ENCODE results near the gene RFFL. TPM values are rescaled to one million over a fixed set of nuclear protein-coding genes. Genes with fewer than 3 reads are reported as not detected.
"Not testable (repeated sequence)": the region's sequence is repeated elsewhere in the genome, so short reads cannot be mapped to it uniquely, and the experiment has no call there.

RFFL gene
- total RNA-seq, 3 donors from 2014 or later = 45.2 to 69.1 (median 64.1) TPM

DNA sequence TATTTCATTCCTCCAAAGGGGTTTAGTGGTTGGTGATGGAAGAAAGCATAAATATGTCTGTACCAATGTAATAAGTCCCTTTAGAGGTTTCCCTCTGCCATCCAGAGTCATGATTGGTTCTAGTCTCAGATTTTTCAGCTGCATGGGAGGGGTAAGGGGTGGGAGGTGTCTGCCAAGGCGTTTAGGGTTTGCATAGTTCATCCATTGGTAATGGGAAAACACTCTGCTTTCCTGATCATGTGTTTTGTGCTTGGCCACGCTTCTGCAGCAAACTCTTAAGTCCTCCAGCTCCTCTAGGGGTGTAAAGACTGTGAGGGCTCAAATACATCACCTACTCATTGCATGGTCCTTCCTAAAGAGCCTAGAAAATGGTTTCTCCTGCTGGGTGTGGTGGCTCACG, 53.4 kb downstream of the RFFL start:
- TF ChIP-seq, protein P1, sequence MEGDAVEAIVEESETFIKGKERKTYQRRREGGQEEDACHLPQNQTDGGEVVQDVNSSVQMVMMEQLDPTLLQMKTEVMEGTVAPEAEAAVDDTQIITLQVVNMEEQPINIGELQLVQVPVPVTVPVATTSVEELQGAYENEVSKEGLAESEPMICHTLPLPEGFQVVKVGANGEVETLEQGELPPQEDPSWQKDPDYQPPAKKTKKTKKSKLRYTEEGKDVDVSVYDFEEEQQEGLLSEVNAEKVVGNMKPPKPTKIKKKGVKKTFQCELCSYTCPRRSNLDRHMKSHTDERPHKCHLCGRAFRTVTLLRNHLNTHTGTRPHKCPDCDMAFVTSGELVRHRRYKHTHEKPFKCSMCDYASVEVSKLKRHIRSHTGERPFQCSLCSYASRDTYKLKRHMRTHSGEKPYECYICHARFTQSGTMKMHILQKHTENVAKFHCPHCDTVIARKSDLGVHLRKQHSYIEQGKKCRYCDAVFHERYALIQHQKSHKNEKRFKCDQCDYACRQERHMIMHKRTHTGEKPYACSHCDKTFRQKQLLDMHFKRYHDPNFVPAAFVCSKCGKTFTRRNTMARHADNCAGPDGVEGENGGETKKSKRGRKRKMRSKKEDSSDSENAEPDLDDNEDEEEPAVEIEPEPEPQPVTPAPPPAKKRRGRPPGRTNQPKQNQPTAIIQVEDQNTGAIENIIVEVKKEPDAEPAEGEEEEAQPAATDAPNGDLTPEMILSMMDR (IDR thresholded peaks at IDR 0.05) = no peak
- no peak for ATAC-seq
- intact Hi-C loops (cut with DNase I, micrococcal nuclease) = no loop called here
- H3K9me3 ChIP-seq = no peaks in the 10 kb centered on the region
- no peak for DNase-seq
- no peaks in the 10 kb centered on the region for H3K4me1 ChIP-seq (ENCODE audit: low read depth)
- H3K36me3 ChIP-seq (ENCODE audit: low read depth) = no peaks in the 10 kb centered on the region
- H3K4me3 ChIP-seq = no peak overlapping the region

DNA sequence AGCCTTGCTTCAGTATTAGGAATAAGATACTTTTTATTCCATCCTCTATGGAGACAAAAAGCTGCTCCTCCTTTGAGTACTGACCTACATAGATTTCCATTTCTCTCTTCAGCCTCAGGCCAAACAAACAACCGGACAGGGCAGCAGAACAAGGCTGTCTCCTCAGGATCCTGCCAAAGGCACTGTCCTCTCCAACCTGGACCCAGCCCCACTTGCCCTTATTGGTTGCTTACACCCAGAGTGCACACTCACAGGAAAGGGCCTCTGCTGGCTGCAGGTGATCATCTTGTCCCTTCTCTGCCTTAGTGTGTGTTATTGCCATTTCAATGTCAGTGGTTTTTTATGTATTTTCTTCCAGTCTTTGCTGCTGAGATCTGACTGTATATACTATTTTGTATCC, 56.5 kb downstream of the RFFL start:
- TF ChIP-seq, protein P1 (IDR thresholded peaks at IDR 0.05) = no peak
- Histone ChIP-seq H3K36me3 (ENCODE audit: low read depth) (no peaks in the 10 kb centered on the region), H3K4me3 (no peak overlapping the region), H3K4me1 (ENCODE audit: low read depth) (no peaks in the 10 kb centered on the region), H3K9me3 (no peaks in the 10 kb centered on the region)
- no peak for DNase-seq
- intact Hi-C loops (cut with DNase I, micrococcal nuclease) = no loop called here
- ATAC-seq = no peak

DNA sequence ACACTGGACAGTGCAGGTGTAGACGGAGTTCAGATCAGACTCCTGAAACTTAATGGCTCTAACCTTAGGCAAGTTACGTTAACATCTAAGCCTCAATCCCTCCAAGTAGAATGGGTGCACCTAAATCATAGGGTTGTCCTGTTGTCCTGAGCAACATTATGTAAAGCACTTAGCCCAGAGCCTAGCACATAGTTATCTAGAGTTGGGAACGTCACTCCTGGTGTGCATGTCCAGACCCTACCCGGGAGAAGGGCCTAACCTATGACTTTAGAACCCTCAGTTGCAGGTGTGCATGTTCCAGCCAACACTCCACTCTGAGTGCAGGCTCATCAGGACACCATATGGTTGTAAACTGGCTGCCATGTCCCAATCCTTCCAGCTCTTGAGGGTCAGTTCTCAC, 57.2 kb downstream of the RFFL start:
- Histone ChIP-seq H3K9me3 (no peaks in the 10 kb centered on the region), H3K36me3 (ENCODE audit: low read depth) (no peaks in the 10 kb centered on the region), H3K4me1 (ENCODE audit: low read depth) (no peaks in the 10 kb centered on the region), H3K4me3 (no peak overlapping the region)
- intact Hi-C loops (cut with DNase I, micrococcal nuclease) = no loop called here
- ATAC-seq (no peak), DNase-seq (no peak)
- TF ChIP-seq, protein P1 (IDR thresholded peaks at IDR 0.05) = no peak

- Histone ChIP-seq H3K4me1 (ENCODE audit: low read depth) (no peaks in the 10 kb centered on the region), H3K9me3 (no peaks in the 10 kb centered on the region), H3K4me3 (no peak overlapping the region), H3K36me3 (ENCODE audit: low read depth) (no peaks in the 10 kb centered on the region)
- ATAC-seq (no peak), DNase-seq (no peak)
- TF ChIP-seq, protein P1 (IDR thresholded peaks at IDR 0.05) = no peak
- intact Hi-C loops (cut with DNase I, micrococcal nuclease) = no loop called here
Measured at GRCh38 chr17:35003778-35004177, 59.7 kb downstream of the RFFL start.

DNA sequence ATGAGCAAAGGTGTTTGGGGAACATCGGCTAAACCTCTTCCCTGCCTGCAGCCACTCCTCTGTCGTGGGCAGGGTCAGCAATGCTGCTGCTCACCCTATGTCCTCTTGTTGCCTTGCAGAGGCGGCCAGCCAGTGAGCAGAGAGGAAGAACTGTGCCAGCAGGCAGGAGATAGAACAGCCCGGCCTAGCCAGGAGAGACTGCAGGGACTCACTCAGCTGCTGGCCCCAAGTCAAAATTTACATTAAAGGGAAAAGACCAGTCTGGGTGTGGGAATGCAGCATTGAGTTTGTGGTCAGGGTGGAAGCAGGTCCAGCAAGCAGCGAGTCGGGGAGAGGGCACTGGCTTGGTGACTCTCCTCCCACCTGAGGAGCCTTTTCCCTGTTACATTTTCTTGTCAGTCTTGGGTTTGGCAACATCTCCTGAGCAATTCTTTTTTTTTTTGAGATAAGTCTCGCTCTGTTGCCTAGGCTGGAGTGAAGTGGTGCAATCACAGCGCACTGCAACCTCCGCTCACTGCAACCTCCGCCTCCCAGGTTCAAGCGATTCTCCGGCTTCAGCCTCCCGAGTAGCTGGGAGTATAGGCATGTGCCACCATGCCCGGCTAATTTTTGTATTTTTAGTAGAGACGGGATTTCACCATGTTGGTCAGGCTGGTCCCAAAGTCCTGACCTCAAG, 60.5 kb downstream of the RFFL start:
- ATAC-seq = no peak
- no peaks in the 10 kb centered on the region for H3K9me3 ChIP-seq
- no peak for DNase-seq
- intact Hi-C loops (cut with DNase I, micrococcal nuclease) = no loop called here
- no peaks in the 10 kb centered on the region for H3K4me1 ChIP-seq (ENCODE audit: low read depth)
- TF ChIP-seq, protein P1 (IDR thresholded peaks at IDR 0.05) = no peak
- no peak overlapping the region for H3K4me3 ChIP-seq
- H3K36me3 ChIP-seq (ENCODE audit: low read depth) = no peaks in the 10 kb centered on the region

DNA sequence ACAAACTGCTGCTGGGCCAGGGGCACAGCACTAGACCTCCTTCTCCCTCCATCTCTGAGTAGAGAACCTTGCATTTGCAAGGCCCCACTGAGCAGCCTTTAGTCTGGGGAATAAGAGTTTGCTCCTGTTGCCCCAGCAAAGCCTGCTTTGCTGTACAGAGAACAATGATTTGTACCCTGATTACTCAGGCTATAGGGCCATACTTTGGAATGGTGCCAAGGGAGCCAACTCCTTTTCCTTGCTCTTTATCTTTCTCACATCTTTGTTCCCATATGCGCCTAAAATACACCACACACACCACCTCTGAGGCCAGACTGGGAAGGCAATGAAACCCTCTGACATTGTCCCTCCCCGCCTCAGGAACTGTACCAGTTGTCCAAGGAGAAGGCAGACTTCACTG, 62.0 kb downstream of the RFFL start:
- ATAC-seq = no peak
- no peak overlapping the region for H3K4me3 ChIP-seq
- no peaks in the 10 kb centered on the region for H3K4me1 ChIP-seq (ENCODE audit: low read depth)
- no peaks in the 10 kb centered on the region for H3K36me3 ChIP-seq (ENCODE audit: low read depth)
- DNase-seq = no peak
- intact Hi-C loops (cut with DNase I, micrococcal nuclease) = no loop called here
- TF ChIP-seq, protein P1 (IDR thresholded peaks at IDR 0.05) = no peak
- H3K9me3 ChIP-seq = no peaks in the 10 kb centered on the region

- H3K4me1 ChIP-seq (ENCODE audit: low read depth); H3K4me3 ChIP-seq; H3K9me3 ChIP-seq; intact Hi-C loops (cut with DNase I, micrococcal nuclease); ATAC-seq; H3K36me3 ChIP-seq (ENCODE audit: low read depth); DNase-seq: not testable (repeated sequence)
Measured at GRCh38 chr17:35000965-35001364, 62.5 kb downstream of the RFFL start.

Data from mucosa of descending colon (tissue), 3 donors.